Transverse colon (tissue), 4 donors: Measurements from ENCODE around the gene KLF15.

Experiments used
- POLR2AphosphoS5 ChIP-seq, 3 donors: sonication (generic); formaldehyde crosslinking; IDR thresholded peaks; one replicate each; pipeline ENCODE4 v1.6.1; 2016; ENCODE audit warnings: antibody characterized with exemption in 3 of 3
- TF ChIP-seq, protein P1 (sequence below), 5 experiments: fragments of 200-600 bp in 3 of 5; fragments of 450-650 bp in 2 of 5; sonication (generic) in 3 of 5; IDR thresholded peaks; 1 replicate in 2 of 5; 2 replicates in 3 of 5; pipeline ENCODE4 v1.5.1; 2016 to 2017; ENCODE audit warnings: antibody characterized with exemption in 5 of 5, inconsistent platforms in 3 of 5, mild to moderate bottlenecking in 2 of 5, moderate library complexity in 1 of 5

DNA sequence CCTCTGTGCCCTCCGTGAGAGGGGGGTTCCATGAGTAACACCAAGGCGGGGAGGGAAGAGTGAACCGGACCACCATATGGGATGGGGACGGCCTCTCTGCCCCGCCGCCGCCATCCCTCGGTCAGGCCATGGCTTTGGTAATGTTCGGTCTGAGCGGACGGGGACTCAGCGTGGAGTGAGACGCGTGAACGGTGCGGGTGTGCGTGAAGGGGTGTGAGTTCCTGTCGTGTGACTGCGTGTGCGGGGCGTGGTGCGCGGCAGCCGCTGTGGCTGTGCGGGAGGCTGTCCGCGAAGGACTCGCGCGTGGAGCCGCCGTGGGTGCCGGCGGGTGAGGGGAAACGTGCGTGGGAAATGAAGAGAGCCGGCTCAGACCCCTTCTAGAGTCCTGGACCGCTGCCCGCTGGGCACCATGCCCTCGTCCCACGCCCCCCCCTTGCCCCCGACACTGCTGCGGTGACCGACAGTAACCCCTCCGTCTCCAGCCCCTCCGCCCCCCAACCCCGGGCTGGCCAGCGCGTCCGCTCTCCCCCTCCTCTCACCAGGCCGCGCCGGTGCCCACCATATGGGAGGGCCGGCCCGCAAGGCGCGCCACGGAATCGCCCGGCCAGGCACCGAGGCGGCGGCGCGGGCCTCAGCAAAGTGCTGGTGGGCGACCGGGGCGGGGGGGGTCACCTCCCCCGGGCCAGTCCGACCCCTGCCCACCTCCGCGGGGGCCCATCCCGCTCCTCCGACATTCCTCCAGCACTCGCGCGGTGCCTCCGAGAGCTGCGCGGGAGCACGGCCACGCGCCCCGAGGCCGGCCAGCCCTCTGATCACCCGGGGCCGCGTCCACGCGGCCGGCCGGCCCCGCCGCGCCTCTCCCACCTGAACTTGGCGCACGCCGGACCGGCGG lies 589 bp downstream of the KLF15 start:
- TF ChIP-seq, protein P1, sequence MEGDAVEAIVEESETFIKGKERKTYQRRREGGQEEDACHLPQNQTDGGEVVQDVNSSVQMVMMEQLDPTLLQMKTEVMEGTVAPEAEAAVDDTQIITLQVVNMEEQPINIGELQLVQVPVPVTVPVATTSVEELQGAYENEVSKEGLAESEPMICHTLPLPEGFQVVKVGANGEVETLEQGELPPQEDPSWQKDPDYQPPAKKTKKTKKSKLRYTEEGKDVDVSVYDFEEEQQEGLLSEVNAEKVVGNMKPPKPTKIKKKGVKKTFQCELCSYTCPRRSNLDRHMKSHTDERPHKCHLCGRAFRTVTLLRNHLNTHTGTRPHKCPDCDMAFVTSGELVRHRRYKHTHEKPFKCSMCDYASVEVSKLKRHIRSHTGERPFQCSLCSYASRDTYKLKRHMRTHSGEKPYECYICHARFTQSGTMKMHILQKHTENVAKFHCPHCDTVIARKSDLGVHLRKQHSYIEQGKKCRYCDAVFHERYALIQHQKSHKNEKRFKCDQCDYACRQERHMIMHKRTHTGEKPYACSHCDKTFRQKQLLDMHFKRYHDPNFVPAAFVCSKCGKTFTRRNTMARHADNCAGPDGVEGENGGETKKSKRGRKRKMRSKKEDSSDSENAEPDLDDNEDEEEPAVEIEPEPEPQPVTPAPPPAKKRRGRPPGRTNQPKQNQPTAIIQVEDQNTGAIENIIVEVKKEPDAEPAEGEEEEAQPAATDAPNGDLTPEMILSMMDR (IDR thresholded peaks at IDR 0.05), result no peak
- TF ChIP-seq POLR2AphosphoS5 (IDR thresholded peaks at IDR 0.05), result no peak
